Measurements from ENCODE around the gene MED13. TPM values are rescaled to one million over a fixed set of nuclear protein-coding genes. Genes with fewer than 3 reads are reported as not detected.

The MED13 gene
- total and polyA plus RNA-seq, 11 donors, result 5.6 to 59.1 (median 38.9) TPM

DNA sequence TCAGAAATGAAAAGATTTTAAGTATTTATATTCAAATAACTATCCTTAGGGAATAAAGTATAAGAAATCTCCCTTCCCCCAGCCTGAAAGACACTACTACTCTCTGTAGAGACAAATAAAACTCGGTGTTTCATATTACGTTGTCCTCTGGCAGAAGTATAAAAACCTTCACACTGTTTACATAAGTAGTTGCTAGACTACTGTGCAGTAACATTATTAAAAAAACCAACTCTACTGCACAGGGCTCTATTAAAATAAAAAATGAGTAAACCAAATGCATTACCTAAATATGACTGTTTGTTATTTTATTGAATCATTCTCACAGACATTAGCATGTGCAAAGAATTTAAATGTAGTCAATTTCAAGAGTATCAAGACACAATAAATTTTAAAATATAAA, 67.4 kb downstream of the MED13 start:
- 29 to 42% (median 37%) methylated on average over 2 of the region's 2 CpGs for WGBS, 4 donors
- TF ChIP-seq POLR2A (IDR thresholded peaks at IDR 0.05), result no peak
- TF ChIP-seq, protein P1, sequence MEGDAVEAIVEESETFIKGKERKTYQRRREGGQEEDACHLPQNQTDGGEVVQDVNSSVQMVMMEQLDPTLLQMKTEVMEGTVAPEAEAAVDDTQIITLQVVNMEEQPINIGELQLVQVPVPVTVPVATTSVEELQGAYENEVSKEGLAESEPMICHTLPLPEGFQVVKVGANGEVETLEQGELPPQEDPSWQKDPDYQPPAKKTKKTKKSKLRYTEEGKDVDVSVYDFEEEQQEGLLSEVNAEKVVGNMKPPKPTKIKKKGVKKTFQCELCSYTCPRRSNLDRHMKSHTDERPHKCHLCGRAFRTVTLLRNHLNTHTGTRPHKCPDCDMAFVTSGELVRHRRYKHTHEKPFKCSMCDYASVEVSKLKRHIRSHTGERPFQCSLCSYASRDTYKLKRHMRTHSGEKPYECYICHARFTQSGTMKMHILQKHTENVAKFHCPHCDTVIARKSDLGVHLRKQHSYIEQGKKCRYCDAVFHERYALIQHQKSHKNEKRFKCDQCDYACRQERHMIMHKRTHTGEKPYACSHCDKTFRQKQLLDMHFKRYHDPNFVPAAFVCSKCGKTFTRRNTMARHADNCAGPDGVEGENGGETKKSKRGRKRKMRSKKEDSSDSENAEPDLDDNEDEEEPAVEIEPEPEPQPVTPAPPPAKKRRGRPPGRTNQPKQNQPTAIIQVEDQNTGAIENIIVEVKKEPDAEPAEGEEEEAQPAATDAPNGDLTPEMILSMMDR (IDR thresholded peaks at IDR 0.05), result no peak
- Histone ChIP-seq H3K27ac (peak overlapping the region in 3 of 12 donors; percentile 2 to 13 (median 9)), H3K4me1 (peaks cover 0 to 31% (median 14%) of the 10 kb centered on the region in 12 donors), H3K27me3 (no peaks in the 10 kb centered on the region), H3K4me3 (no peak overlapping the region), H3K9me3 (no peaks in the 10 kb centered on the region), H3K36me3 (peaks cover 0 to 64% (median 34%) of the 10 kb centered on the region in 9 donors)
- intact Hi-C loops (cut with DNase I), result no loop called here
- ATAC-seq (peak; percentile 83 to 95 (median 92)), DNase-seq (no peak)

DNA sequence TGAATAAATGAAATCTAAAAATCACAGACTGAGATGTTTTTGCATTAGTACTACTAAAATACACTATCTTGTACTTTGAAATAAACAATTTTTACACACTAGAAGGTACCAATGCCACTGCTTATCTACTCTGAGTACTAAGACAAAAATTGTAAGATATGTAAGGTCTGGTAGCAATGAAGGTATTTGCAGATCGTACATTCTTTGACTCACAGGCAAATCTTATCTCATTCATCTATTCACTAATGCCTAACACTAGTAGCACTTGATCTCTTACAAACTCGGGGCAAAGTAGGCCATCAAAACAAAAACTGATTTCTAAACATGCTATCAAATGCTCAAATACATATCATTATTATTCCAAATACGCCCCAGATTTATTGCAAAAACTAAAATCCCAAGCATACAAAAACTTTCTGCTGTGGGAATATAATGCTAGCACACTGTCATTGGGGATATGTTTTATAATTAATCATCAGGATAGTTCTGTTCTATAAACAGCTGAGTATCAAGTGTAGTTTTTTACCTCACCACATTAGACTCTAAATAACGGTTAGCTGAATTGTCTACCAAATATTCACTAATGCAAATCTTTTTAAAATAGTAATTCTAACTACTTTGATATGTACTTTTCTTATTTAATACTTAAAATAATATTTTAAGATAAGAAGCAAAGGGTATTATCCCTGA, 68.0 kb downstream of the MED13 start:
- TF ChIP-seq, protein P1 (IDR thresholded peaks at IDR 0.05), result no peak
- no peak for TF ChIP-seq POLR2A (IDR thresholded peaks at IDR 0.05)
- Histone ChIP-seq H3K4me3 (no peak overlapping the region), H3K4me1 (peaks cover 0 to 31% (median 14%) of the 10 kb centered on the region in 12 donors), H3K27ac (peak overlapping the region in 3 of 12 donors; percentile 2 to 13 (median 9)), H3K9me3 (no peaks in the 10 kb centered on the region), H3K36me3 (peaks cover 0 to 64% (median 40%) of the 10 kb centered on the region in 9 donors), H3K27me3 (no peaks in the 10 kb centered on the region)
- ATAC-seq (no peak), DNase-seq (no peak)
- intact Hi-C loops (cut with DNase I), result no loop called here
- WGBS, 4 donors, result 52 to 59% (median 59%) methylated on average over 4 of the region's 4 CpGs

DNA sequence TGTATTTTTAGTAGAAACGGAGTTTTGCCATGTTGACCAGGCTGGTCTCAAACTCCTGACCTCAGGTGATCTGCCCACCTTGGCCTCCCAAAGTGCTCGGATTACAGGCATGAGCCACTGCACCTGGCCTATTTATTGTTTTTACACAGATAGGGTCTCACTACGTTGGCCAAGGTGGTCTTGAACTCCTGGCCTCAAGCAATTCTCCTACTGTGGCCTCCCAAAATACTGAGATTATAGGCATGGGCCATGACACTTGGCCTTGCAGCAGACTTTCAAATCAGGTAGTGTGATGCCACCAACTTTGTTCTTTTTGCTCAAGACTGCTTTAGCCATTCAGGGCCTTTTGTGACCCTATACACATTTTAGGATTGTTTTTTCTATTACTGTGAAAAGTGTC, 75.6 kb downstream of the MED13 start:
- WGBS, 4 donors, result 95 to 100% (median 97%) methylated on average over 3 of the region's 3 CpGs
- Histone ChIP-seq H3K4me3 (no peak overlapping the region), H3K4me1 (peaks cover 0 to 10% (median 0%) of the 10 kb centered on the region in 12 donors), H3K9me3 (no peaks in the 10 kb centered on the region), H3K36me3 (peaks cover 0 to 100% (median 90%) of the 10 kb centered on the region in 9 donors), H3K27ac (no peak overlapping the region), H3K27me3 (no peaks in the 10 kb centered on the region)
- TF ChIP-seq, protein P1 (IDR thresholded peaks at IDR 0.05), result no peak
- TF ChIP-seq POLR2A (IDR thresholded peaks at IDR 0.05), result no peak
- intact Hi-C loops (cut with DNase I), result no loop called here
- ATAC-seq (no peak), DNase-seq (no peak)

DNA sequence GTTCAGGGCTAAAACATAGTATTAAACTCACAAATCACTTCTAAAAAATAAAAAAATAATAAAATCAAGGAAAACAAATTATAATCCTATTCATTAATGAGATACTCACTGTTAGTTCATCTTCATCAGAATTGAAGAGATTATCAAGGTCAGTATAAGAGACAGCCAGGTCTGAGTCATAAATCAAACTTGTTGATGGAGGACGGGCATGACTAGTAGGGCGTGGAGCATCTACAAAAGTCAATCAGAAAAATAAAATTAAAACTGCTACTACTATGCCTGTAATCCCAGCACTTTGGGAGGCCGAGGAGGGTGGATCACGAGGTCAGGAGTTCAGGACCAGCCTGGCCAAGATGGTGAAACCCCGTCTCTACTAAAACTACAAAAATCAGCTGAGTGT, 78.2 kb downstream of the MED13 start:
- 91 to 97% (median 95%) methylated on average over 5 of the region's 5 CpGs for WGBS, 4 donors
- no peak for ATAC-seq
- H3K36me3 ChIP-seq, result peaks cover 0 to 100% (median 90%) of the 10 kb centered on the region in 9 donors

More for the DNA sequence above, 78.2 kb downstream of the MED13 start:
- Histone ChIP-seq H3K4me1 (peaks cover 0 to 11% (median 0%) of the 10 kb centered on the region in 12 donors), H3K4me3 (no peak overlapping the region), H3K27me3 (no peaks in the 10 kb centered on the region), H3K9me3 (no peaks in the 10 kb centered on the region), H3K27ac (no peak overlapping the region)
- intact Hi-C loops (cut with DNase I), result no loop called here
- TF ChIP-seq, protein P1 (IDR thresholded peaks at IDR 0.05), result no peak
- TF ChIP-seq POLR2A (IDR thresholded peaks at IDR 0.05), result no peak
- no peak for DNase-seq
